Muscle layer of duodenum (tissue), 2 donors: ENCODE data around the gene ACADSB.

ENCODE experiments used
- H3K27ac ChIP-seq: one replicate; pipeline ENCODE4 v1.7.0; 2013; ENCODE audit warnings: mild to moderate bottlenecking, low read length
- H3K27me3 ChIP-seq: one replicate; pipeline ENCODE4 v1.7.0; 2013; ENCODE audit warnings: low read depth, mild to moderate bottlenecking, control low read depth, low read length
- H3K36me3 ChIP-seq, 2 donors: one replicate each; pipeline ENCODE4 v1.7.0; 2013; ENCODE audit warnings: low read length in 2 of 2, control low read depth in 1 of 2, mild to moderate bottlenecking in 1 of 2; ENCODE audit not compliant: insufficient read depth in 2 of 2, control insufficient read depth in 1 of 2
- H3K4me1 ChIP-seq, 2 donors: one replicate each; pipeline ENCODE4 v1.7.0; 2013; ENCODE audit warnings: low read length in 2 of 2, mild to moderate bottlenecking in 2 of 2, control low read depth in 1 of 2, moderate library complexity in 1 of 2; ENCODE audit not compliant: insufficient read depth in 2 of 2, control insufficient read depth in 1 of 2
- H3K4me3 ChIP-seq, 2 donors: one replicate each; pipeline ENCODE4 v1.7.0; 2013; ENCODE audit warnings: low read length in 2 of 2, low read depth in 1 of 2, mild to moderate bottlenecking in 1 of 2
- H3K9me3 ChIP-seq, 2 donors: one replicate each; pipeline ENCODE4 v1.7.0; 2013; ENCODE audit warnings: low read length in 2 of 2, control low read depth in 1 of 2, mild to moderate bottlenecking in 1 of 2; ENCODE audit not compliant: control insufficient read depth in 1 of 2
- donor health status: healthy.

ACADSB gene

GRCh38 chr10:123083811-123084210 lies 75.0 kb downstream of the ACADSB start:
- Histone ChIP-seq H3K27me3 (no peaks in the 10 kb centered on the region), H3K9me3 (no peaks in the 10 kb centered on the region)

GRCh38 chr10:123086281-123086680 lies 77.5 kb downstream of the ACADSB start:
- Histone ChIP-seq H3K27me3 (no peaks in the 10 kb centered on the region), H3K27ac (no peak overlapping the region), H3K36me3 (no peaks in the 10 kb centered on the region), H3K9me3 (no peaks in the 10 kb centered on the region), H3K4me1 (no peaks in the 10 kb centered on the region), H3K4me3 (no peak overlapping the region)

More at GRCh38 chr10:123083811-123084210, 75.0 kb downstream of the ACADSB start:
- no peak overlapping the region for H3K4me3 ChIP-seq
- no peak overlapping the region for H3K27ac ChIP-seq
- no peaks in the 10 kb centered on the region for H3K4me1 ChIP-seq
- H3K36me3 ChIP-seq = no peaks in the 10 kb centered on the region

GRCh38 chr10:123087348-123087747 lies 78.5 kb downstream of the ACADSB start:
- Histone ChIP-seq H3K4me3 (no peak overlapping the region), H3K36me3 (no peaks in the 10 kb centered on the region), H3K4me1 (no peaks in the 10 kb centered on the region), H3K27ac (no peak overlapping the region), H3K27me3 (no peaks in the 10 kb centered on the region), H3K9me3 (no peaks in the 10 kb centered on the region)

GRCh38 chr10:123087786-123088185 lies 79.0 kb downstream of the ACADSB start:
- no peak overlapping the region for H3K27ac ChIP-seq
- no peaks in the 10 kb centered on the region for H3K36me3 ChIP-seq
- H3K9me3 ChIP-seq = no peaks in the 10 kb centered on the region
- no peaks in the 10 kb centered on the region for H3K27me3 ChIP-seq
- H3K4me3 ChIP-seq = no peak overlapping the region
- no peaks in the 10 kb centered on the region for H3K4me1 ChIP-seq

- H3K36me3 ChIP-seq = no peaks in the 10 kb centered on the region
- H3K27me3 ChIP-seq = no peaks in the 10 kb centered on the region
- no peaks in the 10 kb centered on the region for H3K9me3 ChIP-seq
- no peak overlapping the region for H3K4me3 ChIP-seq
- H3K27ac ChIP-seq = no peak overlapping the region
- no peaks in the 10 kb centered on the region for H3K4me1 ChIP-seq
These were observed 84.0 kb downstream of the ACADSB start for GRCh38 chr10:123092635-123093414.

GRCh38 chr10:123093489-123093888 lies 84.7 kb downstream of the ACADSB start:
- Histone ChIP-seq H3K27ac (no peak overlapping the region), H3K27me3 (no peaks in the 10 kb centered on the region), H3K36me3 (no peaks in the 10 kb centered on the region), H3K4me1 (no peaks in the 10 kb centered on the region), H3K4me3 (no peak overlapping the region), H3K9me3 (no peaks in the 10 kb centered on the region)

- no peaks in the 10 kb centered on the region for H3K27me3 ChIP-seq
These were observed 87.6 kb downstream of the ACADSB start for GRCh38 chr10:123096452-123096851.

GRCh38 chr10:123097039-123097438 lies 88.2 kb downstream of the ACADSB start:
- H3K9me3 ChIP-seq = no peaks in the 10 kb centered on the region
- H3K27me3 ChIP-seq = no peaks in the 10 kb centered on the region
- no peaks in the 10 kb centered on the region for H3K36me3 ChIP-seq
- no peak overlapping the region for H3K4me3 ChIP-seq
- no peak overlapping the region for H3K27ac ChIP-seq
- no peaks in the 10 kb centered on the region for H3K4me1 ChIP-seq

More at GRCh38 chr10:123096452-123096851, 87.6 kb downstream of the ACADSB start:
- no peaks in the 10 kb centered on the region for H3K9me3 ChIP-seq
- H3K27ac ChIP-seq = no peak overlapping the region
- no peak overlapping the region for H3K4me3 ChIP-seq
- no peaks in the 10 kb centered on the region for H3K36me3 ChIP-seq
- no peaks in the 10 kb centered on the region for H3K4me1 ChIP-seq

GRCh38 chr10:123100030-123100762 lies 91.4 kb downstream of the ACADSB start:
- Histone ChIP-seq H3K27me3 (no peaks in the 10 kb centered on the region), H3K4me1 (no peaks in the 10 kb centered on the region), H3K4me3 (no peak overlapping the region), H3K9me3 (no peaks in the 10 kb centered on the region), H3K36me3 (no peaks in the 10 kb centered on the region), H3K27ac (no peak overlapping the region)

GRCh38 chr10:123101872-123102271 lies 93.1 kb downstream of the ACADSB start:
- Histone ChIP-seq H3K4me3 (no peak overlapping the region), H3K9me3 (no peaks in the 10 kb centered on the region), H3K36me3 (no peaks in the 10 kb centered on the region), H3K4me1 (no peaks in the 10 kb centered on the region), H3K27me3 (no peaks in the 10 kb centered on the region), H3K27ac (no peak overlapping the region)

GRCh38 chr10:123102673-123103072 lies 93.9 kb downstream of the ACADSB start:
- H3K4me3 ChIP-seq = no peak overlapping the region
- H3K36me3 ChIP-seq = no peaks in the 10 kb centered on the region
- H3K4me1 ChIP-seq = no peaks in the 10 kb centered on the region
- H3K9me3 ChIP-seq = no peaks in the 10 kb centered on the region
- H3K27me3 ChIP-seq = no peaks in the 10 kb centered on the region
- no peak overlapping the region for H3K27ac ChIP-seq
